AG09309 (cell line): ENCODE data around the gene CLCN6.

Source experiments
- DNase-seq: peaks from one replicate; pipeline ENCODE4 v3.0.0-alpha.2; 2010; ENCODE audit warnings: low read depth
- H3K4me3 ChIP-seq: 2 replicates; pipeline ENCODE4 v1.5.1; 2011; ENCODE audit warnings: mild to moderate bottlenecking, low read depth, low read length, moderate library complexity; ENCODE audit not compliant: control insufficient read depth
- TF ChIP-seq, protein P1 (sequence below): IDR thresholded peaks from 2 replicates; pipeline ENCODE4 v1.5.1; 2011; ENCODE audit warnings: mild to moderate bottlenecking, low read depth, low read length, inconsistent platforms; ENCODE audit not compliant: insufficient read depth, control insufficient read depth; ENCODE audit errors: missing control alignments

CLCN6 gene

DNA sequence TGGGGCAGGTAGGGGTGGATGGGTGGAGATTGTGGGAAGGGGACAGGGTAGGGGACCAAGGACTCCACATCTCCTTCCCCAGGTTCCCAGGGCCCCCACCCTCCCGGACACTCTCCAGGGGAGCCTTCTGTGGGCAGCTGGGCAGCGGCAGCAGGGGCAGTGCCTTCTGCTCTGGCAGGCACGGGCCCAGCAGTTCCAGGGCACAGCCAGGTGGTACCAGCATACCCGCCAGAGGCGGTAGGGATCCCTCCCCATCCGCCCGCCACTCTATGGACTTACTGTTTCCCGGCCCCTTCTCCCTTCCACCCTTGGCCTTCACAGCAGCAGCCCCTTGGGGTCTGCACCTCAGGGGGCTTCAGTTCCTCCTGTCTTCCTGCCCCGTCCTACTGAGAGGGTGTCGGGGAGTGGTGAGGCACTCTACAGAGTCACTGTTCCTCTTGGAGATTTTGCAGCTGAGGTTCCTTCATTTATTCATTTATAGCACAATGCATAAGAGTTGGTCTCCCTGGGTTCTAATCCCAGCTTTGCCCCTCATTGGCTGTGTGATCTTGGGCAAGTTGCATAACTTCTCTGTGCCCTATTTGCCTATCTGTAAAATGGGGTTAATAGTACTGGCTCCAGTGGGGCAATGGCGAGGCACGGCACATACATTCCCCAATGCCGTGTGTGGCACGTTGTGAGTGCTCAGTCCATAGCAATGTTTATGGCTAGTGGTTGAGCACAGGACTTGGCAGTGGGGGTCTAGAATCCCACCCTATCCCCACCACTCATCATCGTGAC is 27.0 kb upstream of the CLCN6 start:
- TF ChIP-seq, protein P1, sequence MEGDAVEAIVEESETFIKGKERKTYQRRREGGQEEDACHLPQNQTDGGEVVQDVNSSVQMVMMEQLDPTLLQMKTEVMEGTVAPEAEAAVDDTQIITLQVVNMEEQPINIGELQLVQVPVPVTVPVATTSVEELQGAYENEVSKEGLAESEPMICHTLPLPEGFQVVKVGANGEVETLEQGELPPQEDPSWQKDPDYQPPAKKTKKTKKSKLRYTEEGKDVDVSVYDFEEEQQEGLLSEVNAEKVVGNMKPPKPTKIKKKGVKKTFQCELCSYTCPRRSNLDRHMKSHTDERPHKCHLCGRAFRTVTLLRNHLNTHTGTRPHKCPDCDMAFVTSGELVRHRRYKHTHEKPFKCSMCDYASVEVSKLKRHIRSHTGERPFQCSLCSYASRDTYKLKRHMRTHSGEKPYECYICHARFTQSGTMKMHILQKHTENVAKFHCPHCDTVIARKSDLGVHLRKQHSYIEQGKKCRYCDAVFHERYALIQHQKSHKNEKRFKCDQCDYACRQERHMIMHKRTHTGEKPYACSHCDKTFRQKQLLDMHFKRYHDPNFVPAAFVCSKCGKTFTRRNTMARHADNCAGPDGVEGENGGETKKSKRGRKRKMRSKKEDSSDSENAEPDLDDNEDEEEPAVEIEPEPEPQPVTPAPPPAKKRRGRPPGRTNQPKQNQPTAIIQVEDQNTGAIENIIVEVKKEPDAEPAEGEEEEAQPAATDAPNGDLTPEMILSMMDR, result no peak
- no peak for DNase-seq

DNA sequence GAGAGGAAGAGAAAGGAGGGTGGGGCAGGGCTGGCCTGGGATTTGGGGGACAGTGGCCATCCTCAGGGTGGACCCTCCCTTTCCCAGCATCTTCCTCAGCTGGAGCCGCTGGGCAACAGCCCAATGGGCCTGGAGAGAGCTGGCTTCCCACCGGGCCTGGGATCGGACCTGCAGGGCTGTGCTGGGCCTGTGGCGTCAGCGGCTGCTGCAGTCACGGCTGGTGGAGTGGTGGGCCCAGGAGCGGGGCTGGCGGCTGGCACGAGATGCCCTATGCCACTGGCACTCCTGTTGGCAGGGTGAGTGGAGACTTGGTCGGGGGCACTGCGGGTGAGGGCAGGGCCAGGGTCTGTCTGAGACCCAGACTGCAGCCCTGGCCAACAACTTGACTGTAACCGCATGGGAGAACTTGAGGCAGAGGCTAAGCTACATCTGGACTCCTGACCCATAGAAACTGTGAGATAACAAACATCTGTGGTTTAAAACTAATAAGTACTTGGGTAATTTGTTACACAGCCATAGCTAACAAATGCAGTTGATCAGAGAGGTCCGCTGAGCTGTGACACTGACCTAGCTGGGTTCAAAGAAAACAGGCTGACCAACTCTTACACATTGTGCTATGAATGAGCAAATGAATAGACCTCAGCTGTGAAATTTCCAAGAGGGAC is 26.1 kb upstream of the CLCN6 start:
- DNase-seq, result no peak
- H3K4me3 ChIP-seq, result no peak overlapping the region
- TF ChIP-seq, protein P1, result no peak

More for the DNA sequence above, 27.0 kb upstream of the CLCN6 start:
- H3K4me3 ChIP-seq, result no peak overlapping the region

DNA sequence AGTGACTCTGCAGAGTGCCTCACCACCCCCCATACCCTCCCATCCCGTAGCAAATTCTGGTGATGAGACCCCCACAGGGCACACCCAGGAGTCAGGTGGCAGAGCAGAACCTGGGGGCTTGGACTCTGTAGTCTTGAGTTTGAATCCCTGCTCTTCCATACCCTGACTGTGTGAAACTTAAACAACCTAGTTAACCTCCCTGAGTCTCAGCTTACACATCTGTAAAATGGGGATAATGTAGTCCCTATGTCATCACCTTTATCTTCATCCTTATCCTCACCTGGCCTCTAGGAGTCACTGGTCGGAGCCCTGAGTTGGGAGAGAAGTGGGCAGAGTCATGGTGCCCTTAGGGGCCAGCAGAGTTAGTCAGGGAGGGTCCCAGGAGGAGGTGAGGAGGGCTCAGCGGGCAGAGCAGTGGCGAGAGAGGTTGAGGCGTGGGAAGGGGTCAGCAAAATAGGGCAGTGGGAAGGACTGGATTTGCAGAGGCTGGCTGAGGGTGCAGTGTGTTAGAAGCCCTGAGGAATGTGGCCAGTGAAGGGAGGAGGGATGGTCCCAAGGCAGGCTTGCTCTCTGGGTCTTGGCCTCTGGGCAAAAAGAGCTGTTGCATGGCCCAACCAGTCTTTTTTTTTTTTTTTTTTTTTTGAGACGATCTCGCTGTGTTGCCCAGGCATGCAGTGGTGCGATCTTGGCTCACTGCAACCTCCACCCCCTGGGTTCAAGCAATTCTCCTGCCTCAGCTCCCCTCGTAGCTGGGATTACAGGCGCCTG is 25.4 kb upstream of the CLCN6 start:
- TF ChIP-seq, protein P1, result no peak
- no peak overlapping the region for H3K4me3 ChIP-seq
- DNase-seq, result no peak

DNA sequence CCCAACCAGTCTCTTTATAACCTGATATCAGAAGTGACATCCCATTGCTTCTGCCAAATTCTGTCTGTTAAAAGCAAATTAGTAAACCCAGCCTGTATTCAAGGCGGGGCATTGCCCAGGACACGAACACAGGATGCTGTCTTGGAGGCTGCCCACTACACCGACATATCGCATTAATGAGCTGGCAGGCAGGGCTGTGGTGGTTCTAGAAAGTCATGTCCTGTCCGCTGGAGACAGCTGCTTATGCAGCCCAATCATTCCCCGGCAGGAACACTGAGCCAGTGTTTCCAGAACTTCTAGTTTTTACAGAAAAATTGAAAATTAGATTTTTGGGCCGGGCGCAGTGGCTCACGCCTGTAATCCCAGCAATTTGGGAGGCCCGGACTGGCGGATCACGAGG is 24.7 kb upstream of the CLCN6 start:
- no peak for DNase-seq
- no peak overlapping the region for H3K4me3 ChIP-seq
- TF ChIP-seq, protein P1, result no peak

DNA sequence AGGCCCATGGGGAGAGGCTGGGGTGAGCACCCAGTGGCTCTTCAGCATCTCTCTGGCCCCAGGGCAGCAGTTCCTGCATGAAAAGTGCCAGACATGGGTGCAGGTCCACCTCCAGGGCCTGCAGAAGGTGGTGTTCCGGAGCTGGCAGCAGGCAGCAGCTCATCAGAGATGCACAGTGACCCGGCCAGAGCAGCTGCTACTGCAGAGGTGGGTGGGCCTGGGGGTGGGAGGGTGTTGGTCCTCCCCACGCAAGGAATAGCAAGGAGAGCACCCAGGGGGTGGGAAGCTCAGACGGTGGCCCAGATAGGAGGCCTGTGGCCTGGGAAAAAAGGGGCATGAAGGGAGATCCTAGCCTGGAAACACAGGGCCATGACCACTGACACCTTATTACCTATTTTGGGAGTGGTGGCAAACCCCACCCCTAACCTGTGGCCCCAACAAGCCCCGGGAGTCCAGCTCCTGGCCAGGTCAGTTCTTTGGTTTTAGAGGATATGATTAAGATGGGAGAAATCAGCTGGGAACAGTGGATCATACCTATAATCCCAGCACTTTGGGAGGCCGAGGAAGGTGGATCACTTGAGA is 23.8 kb upstream of the CLCN6 start:
- no peak for DNase-seq
- TF ChIP-seq, protein P1, result no peak
- no peak overlapping the region for H3K4me3 ChIP-seq

DNA sequence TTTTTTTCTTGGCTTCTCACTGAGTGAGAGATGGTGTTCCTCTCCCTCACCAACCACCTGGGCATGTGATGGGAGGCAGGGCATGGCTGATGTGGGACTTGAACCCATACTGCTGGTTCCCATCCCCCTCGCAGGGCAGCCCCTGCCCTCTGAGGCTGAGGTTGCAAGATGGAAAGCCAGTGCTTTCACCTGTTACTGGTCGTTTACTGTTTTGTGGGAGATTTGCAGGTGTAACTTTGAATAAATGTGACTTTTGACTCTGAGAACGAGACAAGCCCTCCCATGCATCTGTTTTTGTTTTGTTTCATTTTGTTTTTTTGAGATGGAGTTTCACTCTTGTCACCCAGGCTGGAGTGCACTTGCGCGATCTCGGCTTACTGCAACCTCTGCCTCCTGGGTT is 22.4 kb upstream of the CLCN6 start:
- H3K4me3 ChIP-seq, result no peak overlapping the region
- TF ChIP-seq, protein P1, result no peak
- DNase-seq, result no peak
